A549 (cell line): Measurements from ENCODE around the gene COPG1.
A peak's percentile ranks its signal among the peaks of the same experiment; 100 is the strongest.

ENCODE experiments used
- CEBPB ChIP-seq, 2 experiments: fragments of >200 bp in 1 of 2; sonication (Bioruptor Twin) in 1 of 2; formaldehyde crosslinking in 1 of 2; IDR thresholded peaks; 2 replicates each; pipeline ENCODE4 v1.6.1; 2012 to 2016
- CHD2 ChIP-seq: fragments of 150-350 bp; IDR thresholded peaks from 2 replicates; pipeline ENCODE4 v1.6.1; 2014; ENCODE audit warnings: low read length; ENCODE audit not compliant: partially characterized antibody
- CTCF ChIP-seq: fragments of >200 bp; sonication (Bioruptor Twin); formaldehyde crosslinking; IDR thresholded peaks from 3 replicates; pipeline ENCODE4 v1.5.1; 2016
- EP300 ChIP-seq, 2 experiments: fragments of >200 bp; sonication (Bioruptor Twin); formaldehyde crosslinking; IDR thresholded peaks; 2 replicates in 1 of 2; 3 replicates in 1 of 2; pipeline ENCODE4 v1.6.1; 2016 to 2017
- FOSL2 ChIP-seq, 2 experiments: fragments of 450-650 bp in 1 of 2; fragments of >200 bp in 1 of 2; sonication (Bioruptor Twin) in 1 of 2; formaldehyde crosslinking; IDR thresholded peaks; 2 replicates each; pipeline versions ENCODE4 v1.5.0 to v1.6.1; 2016 to 2020; ENCODE audit warnings: mild to moderate bottlenecking in 1 of 2, moderate library complexity in 1 of 2
- GATA3 ChIP-seq: IDR thresholded peaks from 2 replicates; pipeline ENCODE4 v1.6.1; 2012; ENCODE audit warnings: borderline replicate concordance
- JUN ChIP-seq, 2 experiments: fragments of >200 bp; sonication (Bioruptor Twin); formaldehyde crosslinking; IDR thresholded peaks; 2 replicates in 1 of 2; 3 replicates in 1 of 2; pipeline ENCODE4 v1.6.1; 2016 to 2017
- POLR2A ChIP-seq: IDR thresholded peaks from 2 replicates; pipeline ENCODE4 v1.6.1; 2012; ENCODE audit warnings: mild to moderate bottlenecking, low read length
- RCOR1 ChIP-seq: fragments of 150-350 bp; IDR thresholded peaks from 2 replicates; pipeline ENCODE4 v1.6.1; 2014; ENCODE audit warnings: antibody characterized with exemption, low read length, low read depth
- SMC3 ChIP-seq: fragments of >200 bp; sonication (Bioruptor Twin); formaldehyde crosslinking; IDR thresholded peaks from 3 replicates; pipeline ENCODE4 v1.6.1; 2018; ENCODE audit warnings: inconsistent platforms
- ZFP36 ChIP-seq: fragments of 450-650 bp; IDR thresholded peaks from 2 replicates; pipeline ENCODE4 v1.6.1; 2014; ENCODE audit warnings: borderline replicate concordance; ENCODE audit not compliant: partially characterized antibody
- TF ChIP-seq, protein P1 (sequence below): fragments of 200-600 bp; sonication (generic); IDR thresholded peaks from 2 replicates; pipeline ENCODE4 v1.6.1; 2016; ENCODE audit warnings: antibody characterized with exemption, mild to moderate bottlenecking, moderate library complexity
- TF ChIP-seq, protein P2 (sequence below): fragments of 450-650 bp; IDR thresholded peaks from 2 replicates; pipeline ENCODE4 v1.6.1; 2014; ENCODE audit warnings: antibody characterized with exemption

GRCh38 chr3:129224984-129225393 is 24.4 kb upstream of the COPG1 start:
- TF ChIP-seq FOSL2 (IDR thresholded peaks at IDR 0.05): no peak
- TF ChIP-seq FOSL2 (CRISPR knock-in tag; IDR thresholded peaks at IDR 0.05): no peak
- no peak for TF ChIP-seq CTCF
- TF ChIP-seq RCOR1: no peak
- TF ChIP-seq, protein P1, sequence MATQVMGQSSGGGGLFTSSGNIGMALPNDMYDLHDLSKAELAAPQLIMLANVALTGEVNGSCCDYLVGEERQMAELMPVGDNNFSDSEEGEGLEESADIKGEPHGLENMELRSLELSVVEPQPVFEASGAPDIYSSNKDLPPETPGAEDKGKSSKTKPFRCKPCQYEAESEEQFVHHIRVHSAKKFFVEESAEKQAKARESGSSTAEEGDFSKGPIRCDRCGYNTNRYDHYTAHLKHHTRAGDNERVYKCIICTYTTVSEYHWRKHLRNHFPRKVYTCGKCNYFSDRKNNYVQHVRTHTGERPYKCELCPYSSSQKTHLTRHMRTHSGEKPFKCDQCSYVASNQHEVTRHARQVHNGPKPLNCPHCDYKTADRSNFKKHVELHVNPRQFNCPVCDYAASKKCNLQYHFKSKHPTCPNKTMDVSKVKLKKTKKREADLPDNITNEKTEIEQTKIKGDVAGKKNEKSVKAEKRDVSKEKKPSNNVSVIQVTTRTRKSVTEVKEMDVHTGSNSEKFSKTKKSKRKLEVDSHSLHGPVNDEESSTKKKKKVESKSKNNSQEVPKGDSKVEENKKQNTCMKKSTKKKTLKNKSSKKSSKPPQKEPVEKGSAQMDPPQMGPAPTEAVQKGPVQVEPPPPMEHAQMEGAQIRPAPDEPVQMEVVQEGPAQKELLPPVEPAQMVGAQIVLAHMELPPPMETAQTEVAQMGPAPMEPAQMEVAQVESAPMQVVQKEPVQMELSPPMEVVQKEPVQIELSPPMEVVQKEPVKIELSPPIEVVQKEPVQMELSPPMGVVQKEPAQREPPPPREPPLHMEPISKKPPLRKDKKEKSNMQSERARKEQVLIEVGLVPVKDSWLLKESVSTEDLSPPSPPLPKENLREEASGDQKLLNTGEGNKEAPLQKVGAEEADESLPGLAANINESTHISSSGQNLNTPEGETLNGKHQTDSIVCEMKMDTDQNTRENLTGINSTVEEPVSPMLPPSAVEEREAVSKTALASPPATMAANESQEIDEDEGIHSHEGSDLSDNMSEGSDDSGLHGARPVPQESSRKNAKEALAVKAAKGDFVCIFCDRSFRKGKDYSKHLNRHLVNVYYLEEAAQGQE: no peak
- peak; percentile 78 to 90 for TF ChIP-seq CEBPB (IDR thresholded peaks at IDR 0.05)
- TF ChIP-seq, protein P2, sequence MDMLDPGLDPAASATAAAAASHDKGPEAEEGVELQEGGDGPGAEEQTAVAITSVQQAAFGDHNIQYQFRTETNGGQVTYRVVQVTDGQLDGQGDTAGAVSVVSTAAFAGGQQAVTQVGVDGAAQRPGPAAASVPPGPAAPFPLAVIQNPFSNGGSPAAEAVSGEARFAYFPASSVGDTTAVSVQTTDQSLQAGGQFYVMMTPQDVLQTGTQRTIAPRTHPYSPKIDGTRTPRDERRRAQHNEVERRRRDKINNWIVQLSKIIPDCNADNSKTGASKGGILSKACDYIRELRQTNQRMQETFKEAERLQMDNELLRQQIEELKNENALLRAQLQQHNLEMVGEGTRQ: no peak
- no peak for TF ChIP-seq ZFP36
- TF ChIP-seq GATA3: peak; percentile 34; the same call in 1 of the 2 replicates
- TF ChIP-seq CHD2: no peak
- peak; percentile 43 for TF ChIP-seq POLR2A
- no peak for TF ChIP-seq EP300 (IDR thresholded peaks at IDR 0.05)
- peak; percentile 15 to 46; a peak in 1 of 5 replicates for TF ChIP-seq JUN (IDR thresholded peaks at IDR 0.05)
- 0 out of 3 replicates have a peak, but pooled peaks have one; percentile 6 for TF ChIP-seq SMC3
